Common myeloid progenitor, CD34-positive (primary cell): ENCODE data around the gene OPRM1.

Source experiments
- CTCF ChIA-PET: fragments of 350-600 bp; sonication (Branson Sonifier 250); formaldehyde crosslinking; loops from one replicate; lab custom pipeline; 2021; ENCODE audit warnings: antibody characterized with exemption; lab: Charles Lee
- POLR2A ChIA-PET: fragments of 350-600 bp; sonication (Branson Sonifier 250); formaldehyde crosslinking; loops from one replicate; lab custom pipeline; 2021; ENCODE audit warnings: antibody characterized with exemption; lab: Charles Lee
- DNase-seq, 3 donors: peaks; one replicate each; pipeline versions ENCODE4 v3.0.0 to v3.0.0-alpha.2; 2013
- H3K27ac ChIP-seq, 2 experiments: 1 replicate in 1 of 2; 2 replicates in 1 of 2; pipeline ENCODE4 v1.7.0; 2013; ENCODE audit warnings: inconsistent platforms in 2 of 2, low read length in 2 of 2, mild to moderate bottlenecking in 2 of 2, low read depth in 1 of 2, moderate library complexity in 1 of 2; ENCODE audit not compliant: severe bottlenecking in 2 of 2, insufficient read depth in 1 of 2, poor library complexity in 1 of 2
- H3K27me3 ChIP-seq, 5 experiments: replicated peaks in 2 of 5; 1 replicate in 3 of 5; 2 replicates in 2 of 5; pipeline versions ENCODE4 v1.6.1 to v1.7.0; 2013; ENCODE audit warnings: low read length in 4 of 5, mild to moderate bottlenecking in 2 of 5, moderate library complexity in 2 of 5, inconsistent platforms in 1 of 5; ENCODE audit not compliant: insufficient read depth in 5 of 5, control insufficient read depth in 4 of 5
- H3K36me3 ChIP-seq, 4 experiments: 1 replicate in 2 of 4; 2 replicates in 2 of 4; pipeline versions ENCODE4 v1.6.1 to v1.7.0; 2013; ENCODE audit warnings: low read length in 3 of 4, control low read depth in 1 of 4, mild to moderate bottlenecking in 1 of 4; ENCODE audit not compliant: control insufficient read depth in 4 of 4, insufficient read depth in 4 of 4
- H3K4me1 ChIP-seq, 4 experiments: 1 replicate in 3 of 4; 2 replicates in 1 of 4; pipeline versions ENCODE4 v1.6.1 to v1.7.1; 2013; ENCODE audit warnings: low read length in 3 of 4, mild to moderate bottlenecking in 3 of 4, control low read depth in 1 of 4, inconsistent platforms in 1 of 4, moderate library complexity in 1 of 4; ENCODE audit not compliant: control insufficient read depth in 4 of 4, insufficient read depth in 4 of 4; ENCODE audit errors: control extremely low read depth in 1 of 4
- H3K4me3 ChIP-seq, 7 experiments: 1 replicate in 4 of 7; 2 replicates in 3 of 7; pipeline versions ENCODE4 v1.5.1 to v1.7.0; 2013; ENCODE audit warnings: mild to moderate bottlenecking in 7 of 7, low read length in 6 of 7, moderate library complexity in 6 of 7, inconsistent platforms in 2 of 7, low read depth in 2 of 7, control low read depth in 1 of 7; ENCODE audit not compliant: insufficient read depth in 4 of 7, control insufficient read depth in 1 of 7; ENCODE audit errors: extremely low read depth in 1 of 7
- H3K9me3 ChIP-seq, 5 experiments: 1 replicate in 4 of 5; 2 replicates in 1 of 5; pipeline versions ENCODE4 v1.6.1 to v1.7.1; 2013; ENCODE audit warnings: low read length in 4 of 5, mild to moderate bottlenecking in 2 of 5, inconsistent platforms in 1 of 5, low read depth in 1 of 5, moderate library complexity in 1 of 5; ENCODE audit not compliant: control insufficient read depth in 4 of 5, insufficient read depth in 2 of 5; ENCODE audit errors: control extremely low read depth in 1 of 5
- WGBS: methylation state at CpG from one replicate; pipeline ENCODE4 v1.1.5; 2013; ENCODE audit not compliant: insufficient coverage; 5-methylcytosine and 5-hydroxymethylcytosine counted together

OPRM1 gene

DNA sequence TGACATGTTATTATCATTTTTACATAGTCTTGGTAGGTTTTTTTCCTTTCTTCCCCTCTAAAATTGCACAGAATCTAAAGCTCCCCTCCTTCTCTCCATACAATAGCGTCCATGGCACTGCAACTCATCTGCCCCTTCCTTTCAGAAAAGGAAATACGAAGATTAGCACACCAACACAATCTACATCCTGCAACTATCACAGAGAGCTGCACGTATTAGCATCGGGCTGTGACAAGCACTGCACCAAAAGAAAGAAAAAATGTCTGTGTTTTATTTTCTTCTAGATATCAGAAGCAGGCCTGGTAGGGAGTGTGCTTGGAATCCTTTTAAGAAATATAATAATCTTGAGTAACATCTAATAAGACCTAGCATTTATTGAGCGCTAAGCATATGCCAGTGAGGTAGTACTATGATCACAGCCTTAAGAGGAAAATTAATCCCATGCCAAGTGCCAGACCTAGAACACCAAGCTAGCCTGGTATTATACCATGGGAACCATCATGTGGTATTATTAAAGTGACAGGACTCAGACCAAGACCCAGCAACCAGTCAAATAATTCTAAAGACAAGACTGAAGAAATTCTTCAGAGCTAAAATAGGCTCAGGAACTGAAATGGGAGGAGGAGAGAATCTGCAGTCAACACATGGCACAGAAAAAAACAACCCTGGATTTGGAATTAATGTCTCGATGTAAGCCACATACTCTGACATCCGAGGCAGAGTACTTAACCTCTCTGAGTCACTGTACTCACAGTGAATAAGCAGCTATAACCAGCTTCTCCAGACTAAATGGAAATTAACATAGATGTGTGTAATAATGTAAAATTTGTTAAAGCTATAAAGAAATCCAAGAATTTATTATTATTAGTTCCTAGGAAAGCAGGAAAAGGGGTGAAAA, 193.2 kb downstream of the OPRM1 start:
- CTCF ChIA-PET: interaction anchor here (0.7 to 1.8 kb wide), 3 partner anchors 9 to 62 kb away, joined by 3 to 6 read pairs (median 5); no protein-coding TSS in a partner anchor
- peak in 2 of 3 donors; percentile 17 to 51 for DNase-seq

GRCh38 chr6:154233383-154233782, 194.3 kb downstream of the OPRM1 start:
- no peak overlapping the region for H3K27ac ChIP-seq
- no peak for DNase-seq
- POLR2A ChIA-PET: no interaction called here
- H3K9me3 ChIP-seq: no peaks in the 10 kb centered on the region
- H3K36me3 ChIP-seq: no peaks in the 10 kb centered on the region
- 100% methylated on average over 1 of the region's 2 CpGs for WGBS
- H3K4me3 ChIP-seq: no peak overlapping the region
- H3K27me3 ChIP-seq: no peaks in the 10 kb centered on the region
- peaks cover 0 to 25% (median 4%) of the 10 kb centered on the region in 4 experiments for H3K4me1 ChIP-seq
- CTCF ChIA-PET: interaction anchor here (0.7 to 1.8 kb wide), 3 partner anchors 13 to 63 kb away, joined by 3 to 5 read pairs (median 3); no protein-coding TSS in a partner anchor

More for the DNA sequence above, 193.2 kb downstream of the OPRM1 start:
- no peaks in the 10 kb centered on the region for H3K9me3 ChIP-seq
- H3K27me3 ChIP-seq: no peaks in the 10 kb centered on the region
- no peak overlapping the region for H3K4me3 ChIP-seq
- POLR2A ChIA-PET: no interaction called here
- H3K36me3 ChIP-seq: no peaks in the 10 kb centered on the region
- no peak overlapping the region for H3K27ac ChIP-seq
- H3K4me1 ChIP-seq: peaks cover 0 to 25% (median 4%) of the 10 kb centered on the region in 4 experiments
- 83% methylated on average over 3 of the region's 7 CpGs for WGBS

DNA sequence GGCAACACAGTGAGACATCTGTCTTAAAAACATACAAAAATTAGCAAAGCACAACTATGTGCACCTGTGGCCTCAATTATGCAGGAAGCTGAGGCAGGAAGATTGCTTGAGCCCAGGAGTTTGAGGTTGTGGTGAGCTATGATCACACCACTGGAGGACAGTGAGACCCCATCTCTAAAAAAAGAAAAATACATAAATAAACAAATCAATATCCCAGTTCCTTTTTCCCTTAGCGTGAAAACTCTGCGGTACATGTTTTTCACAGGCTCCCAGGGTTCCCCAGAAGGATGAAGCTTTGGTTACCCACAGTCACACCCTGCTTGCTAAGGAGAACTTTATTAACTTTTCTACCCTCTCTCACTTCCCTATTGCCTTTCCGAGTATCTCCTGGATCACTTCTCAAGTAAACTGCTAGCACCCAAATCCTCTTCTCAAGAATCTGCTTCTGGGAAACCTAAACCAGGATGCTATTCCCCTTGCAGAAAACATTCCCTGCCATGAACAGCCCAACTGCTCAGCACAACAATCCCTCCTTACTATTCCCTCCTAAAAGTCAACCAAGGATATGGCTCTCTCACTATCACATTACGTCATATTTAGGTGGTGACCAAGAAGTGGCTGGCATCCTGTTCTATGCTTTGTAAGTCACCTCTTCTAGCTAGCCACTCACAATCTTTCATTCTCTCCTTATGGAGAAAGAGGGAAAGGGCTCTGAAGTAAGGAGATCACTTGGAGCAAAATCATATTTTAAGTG, 195.2 kb downstream of the OPRM1 start:
- no peaks in the 10 kb centered on the region for H3K9me3 ChIP-seq
- CTCF ChIA-PET: interaction anchor here (1.4 to 1.8 kb wide), 2 partner anchors 14 kb away, joined by 3 to 5 read pairs; no protein-coding TSS in a partner anchor
- no peak for DNase-seq
- POLR2A ChIA-PET: no interaction called here
- no peaks in the 10 kb centered on the region for H3K36me3 ChIP-seq
- no peaks in the 10 kb centered on the region for H3K27me3 ChIP-seq
- no peak overlapping the region for H3K4me3 ChIP-seq
- H3K4me1 ChIP-seq: peaks cover 0 to 28% (median 4%) of the 10 kb centered on the region in 4 experiments
- 62% methylated on average over 3 of the region's 4 CpGs for WGBS
- no peak overlapping the region for H3K27ac ChIP-seq

- Histone ChIP-seq H3K9me3 (no peaks in the 10 kb centered on the region), H3K36me3 (no peaks in the 10 kb centered on the region), H3K4me1 (peaks cover 0 to 20% (median 2%) of the 10 kb centered on the region in 4 experiments), H3K4me3 (no peak overlapping the region), H3K27me3 (no peaks in the 10 kb centered on the region), H3K27ac (no peak overlapping the region)
- ChIA-PET CTCF (interaction anchor here (0.7 to 1.4 kb wide), 2 partner anchors 14 to 133 kb away, joined by 3 to 4 read pairs; no protein-coding TSS in a partner anchor), POLR2A (no interaction called here)
- WGBS: 100% methylated on average over 2 of the region's 4 CpGs
- no peak for DNase-seq
Measured at GRCh38 chr6:154236646-154237301, 197.7 kb downstream of the OPRM1 start.

DNA sequence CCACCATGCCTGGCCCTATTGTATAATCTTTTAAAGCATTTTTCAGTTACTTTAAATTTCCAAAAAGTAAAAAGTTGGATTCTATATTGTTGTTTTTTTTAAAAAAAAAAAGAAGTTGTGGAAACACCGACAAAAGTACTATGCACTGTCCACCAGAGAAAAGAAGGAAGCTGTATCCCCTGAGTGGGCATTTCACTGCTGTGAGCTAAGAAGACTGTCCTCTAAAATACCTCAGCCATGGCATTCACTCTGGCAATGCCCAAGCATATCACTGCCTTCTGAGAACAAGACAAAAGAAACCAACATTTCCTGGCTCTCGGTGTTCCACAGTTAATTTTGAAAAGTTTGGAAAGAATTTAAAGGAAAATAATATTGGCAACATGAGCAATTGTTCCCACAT, 199.8 kb downstream of the OPRM1 start:
- peaks cover 0 to 15% (median 0%) of the 10 kb centered on the region in 4 experiments for H3K4me1 ChIP-seq
- no peaks in the 10 kb centered on the region for H3K36me3 ChIP-seq
- H3K4me3 ChIP-seq: no peak overlapping the region
- no peak for DNase-seq
- H3K9me3 ChIP-seq: no peaks in the 10 kb centered on the region
- CTCF ChIA-PET: no interaction called here
- no peak overlapping the region for H3K27ac ChIP-seq
- no peaks in the 10 kb centered on the region for H3K27me3 ChIP-seq
- POLR2A ChIA-PET: no interaction called here
- WGBS: 100% methylated on average over 1 of the region's 2 CpGs

DNA sequence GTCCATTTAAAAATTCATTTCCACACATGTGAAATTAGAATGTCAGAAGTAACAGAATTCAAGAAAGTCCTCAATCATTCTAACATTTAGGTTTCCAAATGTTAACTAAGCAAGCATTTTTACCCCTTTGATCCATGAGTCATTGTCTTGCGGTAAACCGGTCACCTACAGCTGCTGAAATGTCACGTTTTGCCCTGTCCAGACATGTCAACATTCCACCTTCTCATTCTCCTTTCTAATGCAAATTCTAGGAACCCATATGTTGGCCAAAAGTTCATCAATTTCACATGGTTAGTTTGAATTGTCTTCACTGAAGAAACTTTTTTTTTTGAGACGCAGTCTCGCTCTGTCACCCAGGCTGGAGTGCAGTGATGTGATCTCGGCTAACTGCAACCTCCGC, 200.4 kb downstream of the OPRM1 start:
- POLR2A ChIA-PET: no interaction called here
- Histone ChIP-seq H3K4me3 (no peak overlapping the region), H3K9me3 (no peaks in the 10 kb centered on the region), H3K36me3 (no peaks in the 10 kb centered on the region), H3K4me1 (peaks cover 0 to 14% (median 0%) of the 10 kb centered on the region in 4 experiments), H3K27ac (no peak overlapping the region), H3K27me3 (no peaks in the 10 kb centered on the region)
- CTCF ChIA-PET: no interaction called here
- DNase-seq: no peak
- 79% methylated on average over 4 of the region's 7 CpGs for WGBS
